Neutrophil (primary cell): ENCODE results near the gene TJAP1.

Source experiments
- H3K27ac ChIP-seq: fragments of 200-600 bp; sonication (generic); 2 replicates; pipeline ENCODE4 v1.5.1; 2016; ENCODE audit warnings: mild to moderate bottlenecking, moderate library complexity
- H3K27me3 ChIP-seq: fragments of 200-600 bp; sonication (generic); 2 replicates; pipeline ENCODE4 v1.6.0; 2016; ENCODE audit warnings: mild to moderate bottlenecking
- H3K36me3 ChIP-seq: fragments of 200-600 bp; sonication (generic); 2 replicates; pipeline ENCODE4 v1.5.1; 2017
- H3K4me1 ChIP-seq, 2 experiments: fragments of 200-600 bp in 1 of 2; sonication (generic) in 1 of 2; 1 replicate in 1 of 2; 2 replicates in 1 of 2; pipeline versions ENCODE4 v1.5.1 to v1.6.1; 2013 to 2016; ENCODE audit warnings: low read depth in 1 of 2, low read length in 1 of 2, mild to moderate bottlenecking in 1 of 2, moderate library complexity in 1 of 2; ENCODE audit not compliant: control insufficient read depth in 1 of 2, insufficient read depth in 1 of 2
- H3K4me3 ChIP-seq, 2 experiments: fragments of 200-600 bp in 1 of 2; sonication (generic) in 1 of 2; 1 replicate in 1 of 2; 2 replicates in 1 of 2; pipeline ENCODE4 v1.5.1; 2013 to 2016; ENCODE audit warnings: low read depth in 1 of 2, low read length in 1 of 2, mild to moderate bottlenecking in 1 of 2, moderate library complexity in 1 of 2
- H3K9me3 ChIP-seq: fragments of 200-600 bp; sonication (generic); 2 replicates; pipeline ENCODE4 v1.5.1; 2016
- TF ChIP-seq, protein P1 (sequence below): fragments of 200-600 bp; sonication (generic); IDR thresholded peaks from 2 replicates; pipeline ENCODE4 v1.5.1; 2016; ENCODE audit warnings: antibody characterized with exemption

The TJAP1 gene

DNA sequence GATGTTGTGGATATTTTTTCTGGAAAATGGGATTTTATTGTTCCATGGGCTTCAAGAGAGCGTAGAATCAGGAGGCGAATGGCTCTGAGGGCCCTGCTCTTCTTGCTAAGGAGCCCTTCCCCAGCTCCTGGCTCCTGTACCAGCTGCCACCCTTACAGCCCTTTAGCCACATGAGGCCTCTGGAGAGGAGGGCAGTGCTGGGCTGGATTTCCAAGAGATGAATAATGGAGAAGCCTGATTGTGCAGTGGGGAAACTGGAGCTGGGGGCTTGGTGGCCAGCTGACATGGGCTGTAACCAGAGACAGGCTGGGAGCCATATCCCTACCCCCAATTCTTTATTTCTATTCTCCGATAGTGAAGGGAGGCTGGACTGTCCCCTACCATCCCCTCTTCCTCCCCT lies 23.6 kb downstream of the TJAP1 start:
- Histone ChIP-seq H3K27ac (no peak overlapping the region), H3K27me3 (no peaks in the 10 kb centered on the region), H3K9me3 (no peaks in the 10 kb centered on the region), H3K4me3 (no peak overlapping the region), H3K4me1 (no peaks in the 10 kb centered on the region), H3K36me3 (peaks cover 92% of the 10 kb centered on the region)
- TF ChIP-seq, protein P1, sequence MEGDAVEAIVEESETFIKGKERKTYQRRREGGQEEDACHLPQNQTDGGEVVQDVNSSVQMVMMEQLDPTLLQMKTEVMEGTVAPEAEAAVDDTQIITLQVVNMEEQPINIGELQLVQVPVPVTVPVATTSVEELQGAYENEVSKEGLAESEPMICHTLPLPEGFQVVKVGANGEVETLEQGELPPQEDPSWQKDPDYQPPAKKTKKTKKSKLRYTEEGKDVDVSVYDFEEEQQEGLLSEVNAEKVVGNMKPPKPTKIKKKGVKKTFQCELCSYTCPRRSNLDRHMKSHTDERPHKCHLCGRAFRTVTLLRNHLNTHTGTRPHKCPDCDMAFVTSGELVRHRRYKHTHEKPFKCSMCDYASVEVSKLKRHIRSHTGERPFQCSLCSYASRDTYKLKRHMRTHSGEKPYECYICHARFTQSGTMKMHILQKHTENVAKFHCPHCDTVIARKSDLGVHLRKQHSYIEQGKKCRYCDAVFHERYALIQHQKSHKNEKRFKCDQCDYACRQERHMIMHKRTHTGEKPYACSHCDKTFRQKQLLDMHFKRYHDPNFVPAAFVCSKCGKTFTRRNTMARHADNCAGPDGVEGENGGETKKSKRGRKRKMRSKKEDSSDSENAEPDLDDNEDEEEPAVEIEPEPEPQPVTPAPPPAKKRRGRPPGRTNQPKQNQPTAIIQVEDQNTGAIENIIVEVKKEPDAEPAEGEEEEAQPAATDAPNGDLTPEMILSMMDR = no peak

DNA sequence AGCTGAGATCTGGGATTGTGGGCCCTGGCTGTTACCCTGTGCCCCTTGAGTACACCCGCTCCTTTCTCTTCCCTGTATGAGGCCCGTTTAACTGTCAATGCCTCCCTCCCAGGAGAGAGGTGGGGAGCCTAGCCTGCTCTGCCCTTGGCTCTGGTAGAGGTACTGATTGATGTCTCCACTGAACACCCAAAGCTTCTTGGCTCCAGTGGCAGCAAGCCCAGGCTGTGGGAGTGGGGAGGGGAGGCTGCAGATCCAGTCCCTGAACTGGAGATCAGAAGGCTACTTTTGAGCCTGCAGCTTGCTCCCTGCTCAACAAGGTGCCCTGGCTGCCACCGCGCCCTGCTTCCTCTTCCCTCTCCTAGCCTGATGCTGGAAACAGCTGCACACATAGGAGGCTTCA lies 25.3 kb downstream of the TJAP1 start:
- Histone ChIP-seq H3K9me3 (no peaks in the 10 kb centered on the region), H3K4me1 (peaks cover 0 to 5% of the 10 kb centered on the region in 2 experiments), H3K27me3 (peaks cover 10% of the 10 kb centered on the region), H3K36me3 (peaks cover 81% of the 10 kb centered on the region), H3K4me3 (no peak overlapping the region), H3K27ac (no peak overlapping the region)
- TF ChIP-seq, protein P1 = no peak

DNA sequence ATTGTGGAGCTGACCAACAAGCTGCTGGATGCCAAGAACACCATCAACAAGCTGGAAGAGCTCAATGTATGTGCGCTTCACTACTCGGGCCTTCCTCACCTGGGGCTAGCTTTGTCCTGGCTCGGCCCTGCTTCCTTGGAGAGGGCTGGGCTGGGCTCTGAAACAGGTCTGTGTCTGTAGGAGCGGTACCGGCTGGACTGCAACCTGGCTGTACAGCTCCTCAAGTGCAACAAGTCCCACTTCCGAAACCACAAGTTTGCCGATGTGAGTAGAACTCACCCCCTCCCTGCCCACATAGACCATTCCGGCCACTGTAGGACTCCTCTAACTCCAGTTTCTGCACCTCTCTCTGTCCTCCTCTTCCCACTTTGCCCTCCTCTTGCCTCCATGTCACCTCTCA lies 26.1 kb downstream of the TJAP1 start:
- H3K27ac ChIP-seq = no peak overlapping the region
- peaks cover 0 to 5% of the 10 kb centered on the region in 2 experiments for H3K4me1 ChIP-seq
- H3K27me3 ChIP-seq = peaks cover 17% of the 10 kb centered on the region
- TF ChIP-seq, protein P1 = no peak
- no peaks in the 10 kb centered on the region for H3K9me3 ChIP-seq
- peaks cover 73% of the 10 kb centered on the region for H3K36me3 ChIP-seq
- H3K4me3 ChIP-seq = no peak overlapping the region

DNA sequence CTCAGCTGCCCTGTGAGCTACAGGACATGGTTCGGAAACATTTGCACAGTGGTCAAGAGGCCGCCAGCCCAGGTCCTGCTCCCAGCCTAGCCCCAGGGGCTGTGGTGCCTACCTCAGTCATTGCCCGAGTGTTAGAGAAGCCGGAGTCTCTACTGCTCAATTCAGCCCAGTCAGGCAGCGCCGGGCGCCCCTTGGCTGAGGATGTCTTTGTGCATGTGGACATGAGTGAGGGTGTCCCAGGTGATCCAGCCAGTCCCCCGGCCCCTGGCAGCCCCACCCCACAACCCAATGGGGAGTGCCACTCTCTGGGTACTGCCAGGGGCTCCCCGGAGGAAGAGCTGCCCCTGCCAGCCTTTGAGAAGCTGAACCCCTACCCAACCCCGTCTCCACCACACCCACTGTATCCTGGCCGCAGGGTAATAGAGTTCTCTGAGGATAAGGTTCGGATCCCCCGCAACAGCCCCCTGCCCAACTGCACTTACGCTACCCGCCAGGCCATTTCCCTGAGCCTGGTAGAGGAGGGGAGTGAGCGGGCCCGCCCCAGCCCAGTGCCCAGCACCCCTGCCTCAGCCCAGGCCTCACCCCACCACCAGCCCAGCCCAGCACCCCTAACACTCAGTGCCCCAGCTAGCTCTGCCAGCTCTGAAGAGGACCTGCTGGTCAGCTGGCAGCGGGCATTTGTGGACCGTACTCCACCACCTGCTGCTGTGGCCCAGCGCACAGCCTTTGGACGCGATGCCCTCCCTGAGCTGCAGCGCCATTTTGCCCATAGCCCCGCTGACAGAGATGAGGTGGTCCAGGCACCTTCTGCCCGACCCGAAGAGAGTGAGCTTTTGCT lies 27.6 kb downstream of the TJAP1 start:
- peaks cover 7 to 15% of the 10 kb centered on the region in 2 experiments for H3K4me1 ChIP-seq
- TF ChIP-seq, protein P1 = no peak
- peaks cover 33% of the 10 kb centered on the region for H3K27me3 ChIP-seq
- peaks cover 58% of the 10 kb centered on the region for H3K36me3 ChIP-seq
- H3K9me3 ChIP-seq = no peaks in the 10 kb centered on the region
- H3K27ac ChIP-seq = no peak overlapping the region
- no peak overlapping the region for H3K4me3 ChIP-seq

DNA sequence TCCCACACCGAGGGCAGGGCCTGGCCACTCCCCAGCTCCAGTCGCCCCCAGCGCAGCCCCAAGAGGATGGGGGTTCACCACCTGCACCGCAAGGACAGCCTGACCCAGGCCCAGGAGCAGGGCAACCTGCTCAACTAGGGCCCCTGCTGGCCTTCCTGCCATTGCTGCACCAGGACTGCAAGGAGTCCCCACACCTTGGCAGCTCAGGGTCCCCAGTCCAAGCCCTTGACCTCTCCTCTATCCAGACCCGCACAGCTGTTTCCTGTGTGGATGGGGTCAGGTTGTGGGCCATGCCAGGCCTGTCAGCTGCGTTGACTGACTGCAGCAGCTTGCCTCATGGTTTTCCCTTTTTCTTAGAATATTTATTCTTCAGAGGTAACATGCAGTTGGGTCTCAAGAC lies 28.3 kb downstream of the TJAP1 start:
- Histone ChIP-seq H3K4me3 (no peak overlapping the region), H3K27ac (no peak overlapping the region), H3K4me1 (peaks cover 12 to 23% of the 10 kb centered on the region in 2 experiments), H3K9me3 (no peaks in the 10 kb centered on the region), H3K27me3 (peaks cover 40% of the 10 kb centered on the region), H3K36me3 (peaks cover 56% of the 10 kb centered on the region)
- TF ChIP-seq, protein P1 = no peak
